Sigmoid colon (tissue), 7 donors: ENCODE data around the gene ZNF778. TPM values are rescaled to one million over a fixed set of nuclear protein-coding genes. Genes with fewer than 3 reads are reported as not detected.
"Not testable (repeated sequence)": the region's sequence is repeated elsewhere in the genome, so short reads cannot be mapped to it uniquely, and the experiment has no call there.

Source experiments
- DNase-seq: peaks from one replicate; pipeline ENCODE4 v3.0.0-alpha.2; 2019
- H3K27ac ChIP-seq, 4 donors: fragments of 200-600 bp; sonication (generic); one replicate each; pipeline ENCODE4 v1.5.1; 2016 to 2019; ENCODE audit warnings: mild to moderate bottlenecking in 1 of 4
- H3K27me3 ChIP-seq, 3 donors: fragments of 200-600 bp; sonication (generic); one replicate each; pipeline ENCODE4 v1.5.1; 2019; ENCODE audit warnings: mild to moderate bottlenecking in 1 of 3
- H3K36me3 ChIP-seq, 4 donors: fragments of 200-600 bp; sonication (generic); one replicate each; pipeline ENCODE4 v1.5.1; 2016 to 2019
- H3K4me1 ChIP-seq, 4 donors: fragments of 200-600 bp; sonication (generic); one replicate each; pipeline ENCODE4 v1.5.1; 2017 to 2019
- H3K4me3 ChIP-seq, 4 donors: fragments of 200-600 bp; sonication (generic); one replicate each; pipeline ENCODE4 v1.5.1; 2017 to 2019; ENCODE audit warnings: mild to moderate bottlenecking in 2 of 4, moderate library complexity in 1 of 4
- H3K9me3 ChIP-seq, 4 donors: fragments of 200-600 bp in 3 of 4; sonication (generic) in 3 of 4; one replicate each; pipeline versions ENCODE4 v1.5.1 to v1.6.1; 2013 to 2019
- CTCF ChIP-seq, 4 experiments: fragments of 450-650 bp in 3 of 4; fragments of 200-600 bp in 1 of 4; IDR thresholded peaks; one replicate each; pipeline ENCODE4 v1.5.1; 2016 to 2019; ENCODE audit warnings: antibody characterized with exemption in 4 of 4, mild to moderate bottlenecking in 3 of 4, moderate library complexity in 2 of 4
- EP300 ChIP-seq, 4 donors: sonication (generic); formaldehyde crosslinking; IDR thresholded peaks; one replicate each; pipeline ENCODE4 v1.6.1; 2017; ENCODE audit warnings: antibody characterized with exemption in 4 of 4
- POLR2A ChIP-seq, 2 donors: fragments of 450-650 bp; IDR thresholded peaks; one replicate each; pipeline ENCODE4 v1.6.1; 2016; ENCODE audit warnings: antibody characterized with exemption in 2 of 2, mild to moderate bottlenecking in 2 of 2, moderate library complexity in 2 of 2
- POLR2AphosphoS5 ChIP-seq, 4 donors: sonication (generic); formaldehyde crosslinking; IDR thresholded peaks; one replicate each; pipeline ENCODE4 v1.6.1; 2017; ENCODE audit warnings: antibody characterized with exemption in 4 of 4
- WGBS, 2 donors: extraction: QIAGEN DNeasy Blood & Tissue Kit; methylation state at CpG; one replicate each; pipeline ENCODE4 v1.1.7; 2013; 5-methylcytosine and 5-hydroxymethylcytosine counted together
- intact Hi-C: fragments of 100-400 bp; cut with DNase I; formaldehyde crosslinking; loops from one replicate; pipeline ENCODE4 v1.15.1; 2023
- polyA plus RNA-seq, 3 donors: library from polyadenylated mRNA; stranded (reverse); fragments of 200-250 nt; gene quantifications; one replicate each; pipeline ENCODE4 v1.2.3, GENCODE V29; 2013
- total RNA-seq, 4 donors: library from RNA; depleted of rRNA; stranded (reverse); fragments of >200 nt; gene quantifications; one replicate each; pipeline ENCODE4 v1.1.0, GENCODE V29; 2016
- donor health status: healthy with polysubstance abuse.
- donor health status: Bipolar disorder and iron deficiency.
- donor health status: healthy.

The ZNF778 gene
- total and polyA plus RNA-seq, 7 donors: 0.69 to 96.1 (median 12.2) TPM

GRCh38 chr16:89190150-89190958 lies 27.1 kb upstream of the ZNF778 start:
- no peak overlapping the region for H3K4me3 ChIP-seq
- intact Hi-C loops: no loop called here
- TF ChIP-seq POLR2AphosphoS5 (IDR thresholded peaks at IDR 0.05) (no peak), CTCF (IDR thresholded peaks at IDR 0.05) (no peak), POLR2A (IDR thresholded peaks at IDR 0.05) (no peak), EP300 (IDR thresholded peaks at IDR 0.05) (no peak)
- no peaks in the 10 kb centered on the region for H3K36me3 ChIP-seq
- DNase-seq: no peak
- H3K4me1 ChIP-seq: peaks cover 0 to 18% (median 13%) of the 10 kb centered on the region in 4 donors
- H3K27me3 ChIP-seq: peaks cover 7 to 28% (median 26%) of the 10 kb centered on the region in 3 donors
- 50 to 69% methylated on average over 28 of the region's 28 CpGs for WGBS, 2 donors
- H3K27ac ChIP-seq: no peak overlapping the region
- no peaks in the 10 kb centered on the region for H3K9me3 ChIP-seq

GRCh38 chr16:89191033-89191900 lies 26.2 kb upstream of the ZNF778 start:
- 41 to 58% methylated on average over 44 of the region's 44 CpGs for WGBS, 2 donors
- H3K4me3 ChIP-seq: peak overlapping the region in 3 of 4 donors; percentile 18 to 48 (median 47)
- H3K27ac ChIP-seq: no peak overlapping the region
- H3K27me3 ChIP-seq: peaks cover 7 to 28% (median 26%) of the 10 kb centered on the region in 3 donors
- DNase-seq: no peak
- TF ChIP-seq POLR2AphosphoS5 (IDR thresholded peaks at IDR 0.05) (no peak), EP300 (IDR thresholded peaks at IDR 0.05) (no peak), CTCF (IDR thresholded peaks at IDR 0.05) (no peak), POLR2A (IDR thresholded peaks at IDR 0.05) (no peak)
- H3K4me1 ChIP-seq: peaks cover 0 to 18% (median 13%) of the 10 kb centered on the region in 4 donors
- intact Hi-C loops: no loop called here
- H3K36me3 ChIP-seq: no peaks in the 10 kb centered on the region
- no peaks in the 10 kb centered on the region for H3K9me3 ChIP-seq

GRCh38 chr16:89191901-89192185 lies 25.7 kb upstream of the ZNF778 start:
- Histone ChIP-seq H3K27ac (no peak overlapping the region), H3K27me3 (peaks cover 7 to 28% (median 26%) of the 10 kb centered on the region in 3 donors), H3K4me1 (peaks cover 0 to 18% (median 13%) of the 10 kb centered on the region in 4 donors), H3K36me3 (no peaks in the 10 kb centered on the region), H3K9me3 (no peaks in the 10 kb centered on the region), H3K4me3 (peak overlapping the region; percentile 18 to 48 (median 40))
- 4 to 6% methylated on average over 19 of the region's 19 CpGs for WGBS, 2 donors
- no peak for DNase-seq
- intact Hi-C loops: no loop called here
- no peak for TF ChIP-seq EP300 (IDR thresholded peaks at IDR 0.05)
- TF ChIP-seq CTCF (IDR thresholded peaks at IDR 0.05): no peak
- no peak for TF ChIP-seq POLR2AphosphoS5 (IDR thresholded peaks at IDR 0.05)
- TF ChIP-seq POLR2A (IDR thresholded peaks at IDR 0.05): no peak

GRCh38 chr16:89192186-89192955 lies 25.1 kb upstream of the ZNF778 start:
- Histone ChIP-seq H3K4me3 (peak overlapping the region; percentile 18 to 48 (median 40)), H3K27me3 (peaks cover 7 to 28% (median 26%) of the 10 kb centered on the region in 3 donors), H3K4me1 (peaks cover 0 to 18% (median 13%) of the 10 kb centered on the region in 4 donors)
- H3K27ac ChIP-seq, DNase-seq, H3K36me3 ChIP-seq, H3K9me3 ChIP-seq, intact Hi-C loops: not testable (repeated sequence)
- 2 to 4% methylated on average over 63 of the region's 63 CpGs for WGBS, 2 donors
